SK-N-SH (cell line): ENCODE measurements around the gene SMCO4. TPM values are rescaled to one million over a fixed set of nuclear protein-coding genes. Genes with fewer than 3 reads are reported as not detected.

Experiments
- CTCF ChIA-PET: fragments of 300-600, 350-600 bp; formaldehyde crosslinking; extraction: SDS; loops from one replicate; lab custom pipeline; 2021; lab: Yijun Ruan, JAX
- POLR2A ChIA-PET: fragments of 350-600 bp; sonication (Branson Sonifier 250); formaldehyde crosslinking; extraction: SDS; loops from one replicate; lab custom pipeline; 2020; ENCODE audit warnings: antibody characterized with exemption, inconsistent platforms; lab: Yijun Ruan, JAX
- DNase-seq: peaks from one replicate; pipeline ENCODE4 v3.0.0; 2012
- H2AFZ ChIP-seq: fragments of 200-600 bp; sonication (generic); 2 replicates; pipeline ENCODE4 v1.8.1; 2016; ENCODE audit warnings: antibody characterized with exemption, mild to moderate bottlenecking, low read depth
- H3F3A ChIP-seq: fragments of 200-600 bp; sonication (generic); replicated peaks from 2 replicates; pipeline ENCODE3; 2016; ENCODE audit warnings: antibody characterized with exemption, mild to moderate bottlenecking; ENCODE audit not compliant: insufficient read depth
- H3K27ac ChIP-seq, 2 experiments: fragments of 200-500 bp in 1 of 2; fragments of 200-600 bp in 1 of 2; sonication (Bioruptor generic) in 1 of 2; sonication (generic), shearing (Covaris generic) in 1 of 2; 2 replicates each; pipeline versions ENCODE4 v1.5.1 to v1.6.1; 2014 to 2016; ENCODE audit warnings: low read depth in 2 of 2, inconsistent platforms in 1 of 2, low read length in 1 of 2, mild to moderate bottlenecking in 1 of 2, mixed read lengths in 1 of 2
- H3K27me3 ChIP-seq: fragments of 200-600 bp; sonication (generic), shearing (Covaris generic); 2 replicates; pipeline ENCODE4 v1.6.1; 2016; ENCODE audit warnings: mixed run types; ENCODE audit not compliant: insufficient read depth
- H3K36me3 ChIP-seq, 2 experiments: fragments of 200-500 bp in 1 of 2; fragments of 200-600 bp in 1 of 2; sonication (Bioruptor generic) in 1 of 2; sonication (generic) in 1 of 2; replicated peaks in 1 of 2; 2 replicates each; pipeline versions ENCODE3 to v1.5.1; 2014 to 2016; ENCODE audit warnings: low read length in 1 of 2, mild to moderate bottlenecking in 1 of 2; ENCODE audit not compliant: insufficient read depth in 2 of 2, control insufficient read depth in 1 of 2
- H3K4me1 ChIP-seq, 2 experiments: fragments of 200-500 bp in 1 of 2; fragments of 200-600 bp in 1 of 2; sonication (Bioruptor generic) in 1 of 2; sonication (generic), shearing (Covaris generic) in 1 of 2; 2 replicates each; pipeline versions ENCODE4 v1.5.1 to v1.6.1; 2014 to 2016; ENCODE audit warnings: low read depth in 1 of 2, low read length in 1 of 2, mixed run types in 1 of 2; ENCODE audit not compliant: insufficient read depth in 2 of 2, control insufficient read depth in 1 of 2
- H3K4me2 ChIP-seq: fragments of 200-600 bp; sonication (generic), shearing (Covaris generic); 2 replicates; pipeline ENCODE4 v1.6.1; 2017; ENCODE audit warnings: mixed run types
- H3K4me3 ChIP-seq, 2 experiments: fragments of 200-500 bp in 1 of 2; fragments of 200-600 bp in 1 of 2; sonication (Bioruptor generic) in 1 of 2; sonication (generic), shearing (Covaris generic) in 1 of 2; 2 replicates each; pipeline versions ENCODE4 v1.5.1 to v1.8.1; 2014 to 2016; ENCODE audit warnings: low read depth in 2 of 2, inconsistent platforms in 1 of 2, low read length in 1 of 2, mild to moderate bottlenecking in 1 of 2, mixed read lengths in 1 of 2, moderate library complexity in 1 of 2
- H3K79me2 ChIP-seq: fragments of 200-600 bp; sonication (generic); 2 replicates; pipeline ENCODE4 v1.8.1; 2017; ENCODE audit warnings: mild to moderate bottlenecking; ENCODE audit not compliant: insufficient read depth
- H3K9ac ChIP-seq: fragments of 200-600 bp; sonication (generic); 2 replicates; pipeline ENCODE4 v1.6.1; 2017; ENCODE audit warnings: mixed run types
- H3K9me2 ChIP-seq: fragments of 200-600 bp; sonication (generic); 2 replicates; pipeline ENCODE4 v1.6.1; 2017; ENCODE audit warnings: mixed run types
- H3K9me3 ChIP-seq: fragments of 200-600 bp; sonication (generic); 2 replicates; pipeline ENCODE4 v1.6.1; 2017; ENCODE audit warnings: mixed run types, mild to moderate bottlenecking, moderate library complexity
- H4K20me1 ChIP-seq: fragments of 200-600 bp; sonication (generic); 2 replicates; pipeline ENCODE4 v1.6.1; 2017; ENCODE audit warnings: mild to moderate bottlenecking, mixed run types; ENCODE audit not compliant: insufficient read depth
- CTCF ChIP-seq: fragments of 200-600 bp; sonication (generic); IDR thresholded peaks from 2 replicates; pipeline ENCODE4 v1.6.1; 2017; ENCODE audit warnings: antibody characterized with exemption, mild to moderate bottlenecking, moderate library complexity
- ELF1 ChIP-seq: IDR thresholded peaks from 2 replicates; pipeline ENCODE4 v1.4.0; 2012
- EZH2phosphoT487 ChIP-seq: fragments of 200-600 bp; sonication (generic); IDR thresholded peaks from 2 replicates; pipeline ENCODE4 v1.6.1; 2017; ENCODE audit warnings: low read depth, mixed run types, mild to moderate bottlenecking, antibody characterized with exemption, moderate library complexity, borderline replicate concordance
- FOSL2 ChIP-seq: IDR thresholded peaks from 2 replicates; pipeline ENCODE4 v1.4.0; 2012; ENCODE audit warnings: low read depth, mild to moderate bottlenecking, moderate library complexity, borderline replicate concordance
- FOXM1 ChIP-seq: IDR thresholded peaks from 2 replicates; pipeline ENCODE4 v1.4.0; 2012; ENCODE audit warnings: low read depth, mild to moderate bottlenecking
- JUND ChIP-seq: IDR thresholded peaks from 2 replicates; pipeline ENCODE4 v1.4.0; 2012
- MAX ChIP-seq: IDR thresholded peaks from 2 replicates; pipeline ENCODE4 v1.4.0; 2012; ENCODE audit warnings: low read depth
- MEF2A ChIP-seq: IDR thresholded peaks from 2 replicates; pipeline ENCODE4 v1.4.0; 2012; ENCODE audit warnings: low read depth, borderline replicate concordance
- MXI1 ChIP-seq: IDR thresholded peaks from 2 replicates; pipeline ENCODE4 v1.6.1; 2012; ENCODE audit warnings: mild to moderate bottlenecking, low read depth, low read length, improper control_type of control experiment
- NRF1 ChIP-seq: IDR thresholded peaks from 2 replicates; pipeline ENCODE4 v1.6.1; 2012; ENCODE audit warnings: low read depth, mild to moderate bottlenecking, low read length
- RAD21 ChIP-seq: IDR thresholded peaks from 2 replicates; pipeline ENCODE4 v1.6.1; 2012; ENCODE audit warnings: mild to moderate bottlenecking, low read length
- RCOR1 ChIP-seq: fragments of 150-350 bp; IDR thresholded peaks from 2 replicates; pipeline ENCODE4 v1.6.1; 2017; ENCODE audit warnings: antibody characterized with exemption, low read length
- RFX5 ChIP-seq: IDR thresholded peaks from 2 replicates; pipeline ENCODE4 v1.6.1; 2012; ENCODE audit warnings: mild to moderate bottlenecking, improper control_type of control experiment, low read length
- RXRA ChIP-seq: IDR thresholded peaks from 2 replicates; pipeline ENCODE4 v1.4.0; 2012; ENCODE audit warnings: low read depth, mild to moderate bottlenecking, borderline replicate concordance
- SIN3A ChIP-seq: IDR thresholded peaks from 2 replicates; pipeline ENCODE4 v1.6.1; 2012; ENCODE audit warnings: low read depth, mild to moderate bottlenecking, low read length, moderate library complexity, borderline replicate concordance
- SMC3 ChIP-seq: IDR thresholded peaks from 2 replicates; pipeline ENCODE4 v1.6.1; 2012; ENCODE audit warnings: low read depth, low read length, improper control_type of control experiment
- TAF1 ChIP-seq: IDR thresholded peaks from 2 replicates; pipeline ENCODE4 v1.6.1; 2012; ENCODE audit warnings: low read depth, mild to moderate bottlenecking, low read length, moderate library complexity, borderline replicate concordance
- TCF12 ChIP-seq: IDR thresholded peaks from 2 replicates; pipeline ENCODE4 v1.4.0; 2012
- TEAD4 ChIP-seq: IDR thresholded peaks from 2 replicates; pipeline ENCODE4 v1.4.0; 2012; ENCODE audit warnings: mild to moderate bottlenecking, borderline replicate concordance; ENCODE audit not compliant: insufficient read depth
- USF2 ChIP-seq: fragments of 150-350 bp; IDR thresholded peaks from 2 replicates; pipeline ENCODE4 v1.6.1; 2017; ENCODE audit warnings: antibody characterized with exemption, low read length, low read depth, borderline replicate concordance
- ZBTB33 ChIP-seq: IDR thresholded peaks from 2 replicates; pipeline ENCODE4 v1.4.0; 2012; ENCODE audit warnings: low read depth, borderline replicate concordance
- WGBS: methylation state at CpG from one replicate; pipeline ENCODE4 v1.1.6; 2017; ENCODE audit warnings: low lambda C conversion rate; 5-methylcytosine and 5-hydroxymethylcytosine counted together
- polyA plus RNA-seq, 3 experiments: library from polyadenylated mRNA; depleted of rRNA; stranded (reverse); fragments of >200 nt; gene quantifications; 2 replicates each; pipeline ENCODE4 v1.2.3, GENCODE V29; 2012

SMCO4 gene
- polyA plus RNA-seq, 1 of the 3 experiments (the other 2 are of a cell fraction), result 9.0 TPM

- Histone ChIP-seq H3K79me2 (no peaks in the 10 kb centered on the region), H3K9me3 (no peaks in the 10 kb centered on the region), H3K9ac (no peak overlapping the region), H3K36me3 (no peaks in the 10 kb centered on the region), H2AFZ (no peak overlapping the region), H3K9me2 (no peaks in the 10 kb centered on the region), H3K27ac (no peak overlapping the region), H3K4me1 (peaks cover 0 to 20% of the 10 kb centered on the region in 2 experiments; a peak in 2 of 4 replicates), H4K20me1 (no peaks in the 10 kb centered on the region), H3F3A (no peaks in the 10 kb centered on the region), H3K4me3 (no peak overlapping the region), H3K4me2 (no peak overlapping the region), H3K27me3 (no peaks in the 10 kb centered on the region)
- CTCF ChIA-PET, result interaction anchor here (0.6 to 2.2 kb wide), 4 partner anchors 10 to 281 kb away, joined by 3 to 9 read pairs (median 4); no protein-coding TSS in a partner anchor
- no peak for TF ChIP-seq MEF2A
- no peak for TF ChIP-seq SMC3
- TF ChIP-seq EZH2phosphoT487, result no peak
- TF ChIP-seq SIN3A, result no peak
- no peak for TF ChIP-seq RXRA
- TF ChIP-seq MAX, result no peak
- no peak for TF ChIP-seq ELF1
- TF ChIP-seq USF2, result no peak
- TF ChIP-seq RAD21, result no peak
- no peak for TF ChIP-seq FOSL2
- no peak for TF ChIP-seq RFX5
- TF ChIP-seq TEAD4, result no peak
- TF ChIP-seq NRF1, result no peak
- TF ChIP-seq TCF12, result no peak
- TF ChIP-seq FOXM1, result no peak
- TF ChIP-seq MXI1, result no peak
- no peak for TF ChIP-seq CTCF
- no peak for DNase-seq
- POLR2A ChIA-PET, result no interaction called here
- 80% methylated on average over 4 of the region's 4 CpGs for WGBS
Measured at GRCh38 chr11:93514712-93515111, 28.5 kb downstream of the SMCO4 start.

- Histone ChIP-seq H3K4me3 (no peak overlapping the region; a peak in 1 of 4 replicates), H3K9me2 (no peaks in the 10 kb centered on the region), H3K9ac (no peak overlapping the region), H2AFZ (no peak overlapping the region), H4K20me1 (no peaks in the 10 kb centered on the region), H3K27ac (no peak overlapping the region), H3K79me2 (no peaks in the 10 kb centered on the region), H3K9me3 (no peaks in the 10 kb centered on the region), H3K27me3 (no peaks in the 10 kb centered on the region), H3K4me1 (peaks cover 0 to 16% of the 10 kb centered on the region in 2 experiments; a peak in 2 of 4 replicates), H3K36me3 (no peaks in the 10 kb centered on the region), H3K4me2 (no peak overlapping the region), H3F3A (no peaks in the 10 kb centered on the region)
- CTCF ChIA-PET, result interaction anchor here (1.1 to 1.7 kb wide), 3 partner anchors 20 to 280 kb away, joined by 3 to 4 read pairs (median 3); no protein-coding TSS in a partner anchor
- WGBS, result 55% methylated on average over 4 of the region's 4 CpGs
- POLR2A ChIA-PET, result no interaction called here
- DNase-seq, result peak; percentile 69
- TF ChIP-seq NRF1 (no peak), JUND (no peak), MAX (no peak), RFX5 (no peak), TEAD4 (no peak), ZBTB33 (no peak), RCOR1 (peak; percentile 98), CTCF (no peak), SMC3 (no peak), TAF1 (no peak), MEF2A (no peak), EZH2phosphoT487 (no peak)
Measured at GRCh38 chr11:93513772-93514171, 29.4 kb downstream of the SMCO4 start.
